ENCODE measurements around the gene KCTD20. TPM values are rescaled to one million over a fixed set of nuclear protein-coding genes. Genes with fewer than 3 reads are reported as not detected.
"Not testable (repeated sequence)": the region's sequence is repeated elsewhere in the genome, so short reads cannot be mapped to it uniquely, and the experiment has no call there.

The KCTD20 gene
- total RNA-seq: 52.3 and 56.5 TPM in 2 replicates

DNA sequence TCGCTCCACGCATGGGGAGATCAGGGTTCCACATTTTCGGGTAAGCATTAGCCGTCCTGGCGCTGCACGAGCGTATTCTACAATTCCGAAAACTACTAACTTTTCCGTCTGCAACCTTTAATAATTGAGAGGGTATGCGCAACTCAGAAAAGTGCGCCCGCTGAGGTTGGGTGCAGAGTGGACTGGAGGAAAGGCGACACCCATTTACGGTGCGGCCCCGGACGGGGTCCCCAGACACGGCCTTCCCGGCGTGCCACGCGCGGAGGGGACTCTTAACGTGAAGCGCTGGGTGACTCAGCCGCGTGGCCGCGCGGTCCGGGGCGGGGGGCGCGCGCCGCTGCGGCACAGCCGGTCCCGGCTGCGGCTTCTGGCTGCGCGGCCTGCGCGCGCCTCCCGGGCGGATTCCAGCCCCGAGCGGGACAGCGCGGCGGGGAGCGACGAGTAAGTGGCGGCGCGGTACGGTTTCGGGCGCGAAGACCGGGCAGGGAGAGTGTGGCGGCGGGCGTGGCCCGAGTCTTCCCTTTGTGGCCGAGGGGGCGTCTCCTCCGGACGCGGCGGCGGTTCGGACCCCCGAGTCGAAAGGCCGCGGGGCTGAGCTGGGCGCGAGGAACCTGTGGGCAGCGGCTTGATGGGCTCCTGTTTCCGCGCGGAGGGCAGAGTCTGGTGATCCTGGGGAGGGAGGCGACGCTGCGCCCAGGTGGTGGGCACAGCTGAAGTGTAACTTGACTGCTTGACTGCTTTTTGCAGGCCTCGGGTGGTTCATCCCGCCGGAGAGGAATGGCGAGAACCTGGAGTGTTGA lies at the start of gene KCTD20, which contains the start of gene PXT1:
TSS of gene KCTD20 (plus strand) at position 330 of the 800 bp plus-strand sequence. CDS start 27,098 bp downstream, outside the sequence.
TSS of gene PXT1 (minus strand) at position 184 of the 800 bp plus-strand sequence. CDS start 16,772 bp downstream, outside the sequence.
- intact Hi-C loops (cut with micrococcal nuclease): loop anchor here (2.0 to 5.0 kb wide), 5 partner anchors 102 to 416 kb away; partner anchors contain the start of genes MAPK14 and SRSF3

DNA sequence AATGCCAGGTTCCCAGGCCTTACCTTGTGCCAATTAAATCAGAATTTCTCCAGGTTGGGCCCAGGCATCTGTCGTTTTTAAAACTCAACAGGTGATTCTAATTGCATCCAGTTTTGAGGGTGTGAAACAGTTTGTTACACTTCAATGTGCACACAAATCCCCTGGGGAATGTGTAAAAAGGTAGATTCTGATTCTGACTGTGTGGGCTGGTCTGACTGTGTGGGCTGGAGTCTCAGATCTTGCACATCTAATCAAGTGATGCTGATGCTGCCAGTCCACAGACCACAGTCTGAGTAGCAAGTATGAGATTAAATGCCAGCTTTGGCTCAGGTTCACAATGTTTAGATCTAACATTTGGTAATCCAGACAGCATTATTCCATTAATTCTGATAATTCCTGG lies 42.8 kb upstream of the KCTD20 start:
- intact Hi-C loops (cut with micrococcal nuclease): no loop called here

DNA sequence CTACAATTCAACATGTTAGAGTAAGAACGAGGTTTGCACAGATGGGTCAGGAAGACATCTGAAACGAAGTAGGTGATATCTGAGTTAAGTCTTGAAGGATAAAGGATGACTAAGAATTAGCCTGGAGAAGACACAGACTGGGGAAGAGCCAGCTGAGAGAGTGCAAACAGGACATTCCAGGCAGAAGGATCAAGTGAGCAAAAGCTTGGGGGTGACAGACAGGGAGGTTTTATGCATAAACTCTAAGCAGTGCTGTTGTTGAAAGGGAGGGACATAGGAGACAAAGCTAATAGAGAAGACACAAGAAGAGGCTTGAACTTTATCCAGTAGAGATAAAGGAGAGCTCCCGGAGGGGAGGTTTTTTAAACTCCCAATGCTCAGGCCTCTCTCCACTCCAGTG lies 40.3 kb upstream of the KCTD20 start:
- intact Hi-C loops (cut with micrococcal nuclease): no loop called here

DNA sequence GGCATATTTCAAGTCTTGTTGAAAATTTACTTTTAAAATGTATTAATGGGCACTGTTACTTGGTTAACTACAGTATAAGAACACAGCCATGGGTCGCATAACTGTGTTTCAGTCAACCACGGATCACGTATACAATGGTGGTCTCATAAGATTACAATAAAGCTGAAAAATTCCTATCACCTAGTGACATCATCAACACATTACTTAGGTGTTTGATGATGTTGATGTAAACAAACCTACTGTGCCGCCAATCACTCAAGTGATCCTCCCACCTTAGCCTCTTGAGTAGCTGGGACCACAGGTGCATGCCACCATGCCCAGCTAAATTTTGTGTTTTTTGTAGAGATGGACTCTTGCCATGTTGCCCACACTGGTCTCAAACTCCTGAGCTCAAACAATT lies 38.6 kb upstream of the KCTD20 start:
- intact Hi-C loops (cut with micrococcal nuclease): no loop called here

DNA sequence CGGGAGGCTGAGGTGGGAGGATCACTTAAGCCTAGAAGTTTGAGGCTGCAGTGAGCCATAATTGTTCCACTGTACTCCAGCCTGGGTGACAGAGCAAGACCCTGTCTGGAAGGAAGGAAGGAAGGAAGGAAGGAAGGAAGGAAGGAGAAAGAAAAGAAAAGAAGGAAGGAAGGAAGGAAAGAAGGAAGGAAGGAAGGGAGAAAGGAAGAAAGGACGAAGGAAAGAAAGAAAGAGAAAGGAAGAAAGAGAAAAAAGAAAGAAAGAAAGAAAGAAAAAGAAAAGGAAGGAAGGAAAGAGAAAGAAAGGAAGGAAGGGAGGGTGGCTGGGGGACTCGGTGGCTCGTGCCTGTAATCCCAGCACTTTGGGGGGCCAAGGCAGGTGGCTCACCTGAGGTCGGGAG lies 33.1 kb upstream of the KCTD20 start:
- intact Hi-C loops (cut with micrococcal nuclease): not testable (repeated sequence)

DNA sequence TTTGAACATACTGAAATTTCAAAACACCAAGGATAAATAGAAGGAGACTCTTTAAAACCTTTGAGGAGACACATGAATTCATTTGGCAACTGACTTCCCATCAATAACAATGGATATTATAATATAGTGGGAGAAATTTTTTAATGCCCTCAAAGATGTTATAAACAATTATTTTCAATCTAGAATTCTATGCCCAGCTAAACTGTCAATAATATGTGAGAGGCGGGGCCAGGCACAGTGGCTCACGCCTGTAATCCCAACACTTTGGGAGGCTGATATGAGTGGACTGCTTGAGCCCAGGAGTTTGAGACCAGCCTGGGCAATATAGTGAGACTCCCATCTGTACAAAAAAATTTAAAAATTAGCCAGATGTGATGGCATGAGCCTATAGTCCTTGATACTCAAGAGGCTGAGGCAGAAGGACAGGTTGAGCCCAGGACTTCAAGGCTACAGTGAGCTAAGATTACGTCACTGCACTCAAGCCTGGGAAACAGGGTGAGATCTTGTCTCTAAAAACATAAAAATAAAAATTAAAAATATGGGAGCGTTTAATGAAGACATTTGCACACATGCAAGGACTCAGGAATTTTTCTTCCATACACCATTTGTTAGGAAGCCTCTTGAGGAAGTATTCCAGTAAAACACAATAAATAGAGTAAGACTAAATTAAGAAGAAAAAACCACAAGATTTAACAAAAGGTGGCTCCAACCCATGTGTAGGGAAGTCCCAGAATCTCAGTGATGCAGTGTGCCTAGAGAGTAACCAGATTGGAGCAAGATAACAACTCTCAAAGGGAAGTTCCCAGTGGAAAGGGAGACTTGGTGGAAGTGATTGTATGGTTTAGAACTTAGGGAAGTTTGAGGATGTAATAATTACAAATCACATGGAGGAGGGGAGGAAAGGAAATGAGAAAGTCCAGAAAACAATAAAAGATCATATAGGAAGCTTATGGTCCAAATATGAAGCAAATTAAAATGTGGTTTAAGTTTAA lies 29.0 kb upstream of the KCTD20 start:
- intact Hi-C loops (cut with micrococcal nuclease): no loop called here

DNA sequence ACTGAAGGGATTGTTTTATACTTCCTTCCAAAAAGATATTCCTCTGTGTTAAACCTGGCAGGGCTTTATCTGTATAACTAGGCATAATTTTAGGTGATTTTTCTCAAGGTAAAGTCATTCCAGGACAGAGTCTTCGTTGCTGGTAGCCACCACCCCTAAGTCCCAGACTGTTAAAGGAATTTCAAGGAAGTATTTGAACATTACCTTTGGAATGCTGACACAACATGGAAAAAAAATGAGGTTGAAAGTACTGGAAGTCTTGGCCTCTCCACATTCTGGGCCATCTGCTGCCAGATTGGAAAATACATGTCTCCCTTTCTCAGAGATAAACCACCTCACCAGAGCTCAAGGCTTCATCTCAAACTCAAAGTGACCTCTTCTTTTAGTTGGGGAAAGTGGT lies 28.3 kb upstream of the KCTD20 start:
- intact Hi-C loops (cut with micrococcal nuclease): no loop called here

DNA sequence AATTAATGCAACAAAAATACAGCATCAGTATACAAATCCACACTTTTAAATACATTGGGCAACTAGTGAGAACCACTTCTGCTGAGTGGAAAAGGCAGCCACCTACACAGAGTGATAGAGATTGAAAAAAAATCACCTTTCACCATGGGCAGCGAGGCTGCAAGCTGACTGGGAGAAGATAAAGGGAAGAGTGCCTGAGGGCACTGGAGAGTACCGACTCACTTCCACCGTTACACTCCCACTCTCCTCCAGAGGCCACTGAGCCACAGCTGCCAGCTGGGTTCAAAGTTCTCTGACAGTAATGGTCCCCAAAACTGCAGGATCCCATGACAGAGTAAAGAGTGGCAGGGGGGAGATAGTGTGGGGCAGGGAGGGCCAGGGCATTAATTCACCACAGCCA lies 24.2 kb upstream of the KCTD20 start:
- intact Hi-C loops (cut with micrococcal nuclease): no loop called here

DNA sequence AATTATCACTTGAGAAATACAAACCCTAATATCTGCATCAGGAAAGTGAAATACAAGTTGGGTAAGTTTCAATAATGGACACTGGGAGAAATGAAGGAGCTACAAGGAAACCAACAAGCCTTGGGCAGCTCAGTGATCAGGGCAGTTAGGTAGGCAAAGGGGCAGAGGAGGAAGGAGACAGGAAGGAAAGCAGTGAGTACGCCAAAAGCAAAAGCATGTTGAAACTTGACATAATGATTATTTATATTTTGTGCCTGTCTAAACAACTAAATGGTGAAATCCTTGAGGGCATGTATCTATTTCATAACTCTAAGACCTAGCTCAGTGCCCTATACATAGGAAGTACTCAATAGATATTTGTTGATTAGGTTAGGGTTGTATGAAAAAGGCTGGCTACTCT lies 23.5 kb upstream of the KCTD20 start:
- intact Hi-C loops (cut with micrococcal nuclease): no loop called here

DNA sequence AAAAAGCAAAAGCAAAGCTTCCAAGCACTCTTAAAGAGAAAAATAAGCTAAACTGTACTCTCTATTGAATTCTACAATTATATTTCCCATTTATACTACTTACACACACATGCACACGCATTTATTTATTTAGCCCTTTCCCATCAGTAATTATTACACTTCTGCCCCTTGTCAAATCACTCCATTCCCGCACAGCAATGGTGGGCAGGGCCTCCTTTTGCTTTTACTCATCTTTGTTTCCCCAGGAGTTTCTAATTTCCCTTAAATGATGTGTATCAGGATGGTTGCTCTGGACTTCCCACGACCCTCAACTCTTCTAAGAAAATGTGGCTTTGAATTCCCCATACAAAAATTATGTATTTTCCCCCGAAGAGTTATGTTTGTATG lies 20.1 kb upstream of the KCTD20 start:
- intact Hi-C loops (cut with micrococcal nuclease): loop anchor here (1.0 to 5.0 kb wide), 4 partner anchors 19 to 335 kb away; partner anchors contain the start of gene SRSF3

DNA sequence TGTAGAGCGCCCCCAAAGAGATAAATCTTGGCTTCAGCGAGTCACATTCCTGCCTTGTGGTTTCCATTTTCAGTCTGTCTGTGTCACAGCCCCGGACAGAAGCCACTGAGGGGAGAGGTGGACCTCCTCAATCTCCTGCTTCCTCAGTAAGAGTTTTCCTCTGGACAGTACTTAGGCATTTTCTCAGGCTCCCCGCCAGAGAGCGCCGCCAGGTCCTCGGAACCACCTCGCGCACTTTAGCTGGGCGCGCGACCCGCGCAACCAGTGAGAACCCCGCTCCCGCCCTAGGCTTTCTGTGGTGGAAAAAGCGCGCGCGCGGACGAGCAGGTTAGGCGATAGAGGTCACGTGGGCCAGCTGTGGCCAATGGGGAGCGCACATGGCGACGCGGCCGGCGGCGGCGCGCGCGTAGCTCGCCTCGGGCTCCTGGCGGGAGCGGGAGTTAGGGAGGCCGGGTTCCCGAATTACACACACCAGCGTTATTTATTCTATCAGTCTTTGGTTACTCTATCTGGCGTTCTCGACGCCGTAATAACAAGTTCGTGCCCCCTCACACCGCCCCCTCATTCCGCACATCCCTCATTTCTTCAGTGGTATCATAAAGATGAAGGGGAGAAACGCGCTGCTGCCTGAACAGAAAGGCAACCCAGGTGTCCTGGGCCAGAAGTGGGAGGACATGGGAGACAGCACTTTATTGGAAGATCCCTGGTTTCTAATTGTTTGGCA lies 19.5 kb upstream of the KCTD20 start:
- intact Hi-C loops (cut with micrococcal nuclease): loop anchor here (1.0 to 5.0 kb wide), 4 partner anchors 18 to 334 kb away; partner anchors contain the start of gene SRSF3

DNA sequence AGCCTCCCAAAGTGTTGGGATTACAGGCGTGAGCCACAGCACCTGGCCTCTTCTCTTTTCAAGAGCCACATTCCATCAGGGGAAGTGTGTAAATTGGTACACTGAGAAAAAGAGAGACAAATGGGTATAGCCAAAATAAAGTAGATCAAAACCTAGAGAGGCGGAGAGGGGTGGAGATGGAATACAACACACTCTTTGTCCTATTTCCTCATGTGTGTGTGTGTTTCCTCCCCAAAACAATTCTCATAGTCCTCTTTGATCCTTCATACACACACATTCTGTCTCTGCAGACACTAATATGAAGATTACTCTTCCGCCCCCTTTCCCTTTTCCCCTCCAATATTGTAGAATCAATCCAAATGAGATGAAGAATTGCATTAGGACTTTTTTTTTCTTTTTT lies 16.2 kb upstream of the KCTD20 start:
- intact Hi-C loops (cut with micrococcal nuclease): no loop called here

DNA sequence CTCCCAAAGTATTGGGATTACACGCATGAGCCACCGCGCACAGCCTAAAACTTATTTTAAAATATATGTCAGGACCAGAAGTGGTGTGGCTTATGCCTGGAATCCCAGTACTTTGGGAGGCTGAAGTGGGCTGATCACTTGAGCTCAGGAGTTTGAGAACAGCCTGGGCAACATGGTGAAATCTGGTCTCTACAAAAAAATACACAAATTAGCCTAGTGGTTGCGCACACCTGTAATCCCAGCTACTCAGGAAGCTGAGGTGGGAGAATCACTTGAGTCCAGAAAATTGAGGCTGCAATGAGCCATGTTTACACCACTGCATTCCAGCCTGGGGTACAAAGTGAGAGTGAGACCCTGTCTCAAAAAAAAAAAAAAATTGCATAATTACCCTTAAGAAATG lies 13.9 kb upstream of the KCTD20 start:
- intact Hi-C loops (cut with micrococcal nuclease): no loop called here

DNA sequence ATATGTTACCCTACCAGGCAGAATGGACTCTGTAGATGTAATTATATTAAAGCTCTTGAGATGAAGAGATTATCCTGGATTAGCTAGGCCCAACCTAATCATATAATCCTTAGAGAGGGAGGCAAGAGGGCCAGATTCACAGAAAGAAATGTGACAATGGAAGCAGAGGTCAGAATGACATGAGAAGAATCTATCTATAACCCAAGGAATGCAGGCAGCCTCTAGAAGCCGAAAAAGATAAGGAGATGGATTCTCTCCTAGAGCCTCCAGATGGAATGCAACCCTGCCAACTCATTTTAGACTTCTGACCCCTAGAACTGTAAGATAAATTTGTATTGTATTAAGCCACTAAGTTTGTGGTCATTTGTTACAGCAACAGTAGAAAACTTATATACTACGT lies 12.4 kb upstream of the KCTD20 start:
- intact Hi-C loops (cut with micrococcal nuclease): no loop called here

DNA sequence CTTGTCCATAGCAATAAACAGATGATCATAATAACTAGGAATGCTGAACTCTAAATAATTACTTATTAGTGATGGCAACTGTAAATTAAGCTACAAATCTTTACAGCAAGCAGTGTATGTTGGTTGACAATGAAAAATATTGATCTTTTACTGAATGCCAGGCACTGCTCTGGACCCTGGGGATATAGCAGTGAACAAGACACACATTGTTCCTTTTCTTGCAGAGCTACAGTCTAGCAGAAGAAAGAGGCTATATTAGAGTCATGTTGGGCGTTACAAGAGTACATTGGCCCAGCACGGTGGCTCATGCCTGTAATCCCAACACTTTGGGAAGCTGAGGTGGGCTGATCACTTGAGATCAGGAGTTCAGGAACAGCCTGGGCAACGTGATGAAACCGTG lies 11.6 kb upstream of the KCTD20 start:
- intact Hi-C loops (cut with micrococcal nuclease): no loop called here

DNA sequence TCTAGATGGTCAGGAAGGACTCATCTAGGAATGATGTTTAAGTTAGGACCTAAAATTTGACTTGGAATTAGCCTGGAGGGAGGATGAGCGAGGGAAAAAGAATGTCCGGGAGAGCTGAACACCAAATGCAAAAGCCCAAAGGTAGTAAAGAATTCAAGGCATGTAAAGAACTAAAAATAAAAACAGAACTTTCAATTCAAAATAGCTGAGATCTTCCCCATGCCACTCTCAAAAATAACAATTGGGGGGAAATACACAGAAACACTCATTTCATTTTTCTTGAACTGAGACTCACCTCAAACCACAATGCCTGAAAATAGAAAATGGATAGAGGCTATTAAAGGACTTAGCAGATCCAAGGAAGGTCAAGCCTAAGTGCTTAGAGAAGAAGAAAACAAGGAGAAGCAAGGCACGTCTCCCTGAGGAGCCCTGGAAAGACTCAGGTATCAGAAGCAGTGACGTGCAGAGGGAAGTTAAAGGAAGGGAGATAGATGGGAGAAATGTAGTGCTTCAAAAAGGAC lies 10.6 kb upstream of the KCTD20 start:
- intact Hi-C loops (cut with micrococcal nuclease): no loop called here

DNA sequence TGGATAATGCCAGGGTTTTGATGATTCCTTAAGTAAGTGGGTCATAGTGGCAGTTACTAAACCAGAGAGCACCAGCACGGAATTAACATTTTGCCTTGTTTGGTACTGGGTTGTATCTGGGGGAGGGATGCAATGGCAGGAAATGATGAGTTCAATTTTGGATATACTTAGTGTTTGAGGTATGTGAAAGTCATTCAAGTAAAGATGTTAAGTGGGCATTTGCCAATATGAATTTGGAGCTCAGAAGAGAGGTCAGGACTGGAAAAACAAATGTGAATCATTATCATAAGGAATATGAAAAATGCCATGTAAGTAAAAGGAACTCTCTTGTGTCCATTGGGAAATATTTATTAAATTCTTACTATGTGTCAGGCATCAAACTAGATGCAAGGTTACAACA lies 6.3 kb upstream of the KCTD20 start:
- intact Hi-C loops (cut with micrococcal nuclease): no loop called here

DNA sequence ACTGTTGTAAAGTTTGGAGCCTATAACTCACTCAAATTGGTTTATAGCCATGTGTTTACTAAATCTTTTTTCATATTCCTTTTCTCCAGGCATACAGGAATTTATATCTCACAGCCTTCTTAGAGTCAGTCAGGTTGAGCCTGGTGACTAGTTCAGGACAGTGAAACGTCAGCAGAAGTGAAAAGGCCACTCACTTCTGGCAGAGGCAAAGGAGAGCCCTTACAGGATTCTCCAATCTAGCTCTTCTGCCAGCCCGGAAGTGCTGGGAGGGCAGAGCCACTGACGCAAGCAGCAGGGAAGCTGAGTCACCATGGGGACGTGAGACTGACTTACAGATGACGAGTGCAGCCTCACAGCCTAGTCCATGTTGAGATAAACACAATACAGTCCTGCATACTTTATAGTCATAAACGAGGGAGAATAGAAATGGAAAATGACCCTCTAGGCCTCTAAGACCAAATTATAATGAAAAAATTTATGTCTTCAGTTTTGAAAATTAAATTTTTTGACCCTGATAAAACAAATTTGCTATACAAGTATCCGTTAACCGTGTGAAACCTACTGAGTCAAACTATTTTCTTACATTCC lies 1.4 kb upstream of the KCTD20 start:
- intact Hi-C loops (cut with micrococcal nuclease): loop anchor here (1.0 to 5.0 kb wide), 5 partner anchors 18 to 414 kb away; partner anchors contain the start of genes ETV7 and MAPK14

DNA sequence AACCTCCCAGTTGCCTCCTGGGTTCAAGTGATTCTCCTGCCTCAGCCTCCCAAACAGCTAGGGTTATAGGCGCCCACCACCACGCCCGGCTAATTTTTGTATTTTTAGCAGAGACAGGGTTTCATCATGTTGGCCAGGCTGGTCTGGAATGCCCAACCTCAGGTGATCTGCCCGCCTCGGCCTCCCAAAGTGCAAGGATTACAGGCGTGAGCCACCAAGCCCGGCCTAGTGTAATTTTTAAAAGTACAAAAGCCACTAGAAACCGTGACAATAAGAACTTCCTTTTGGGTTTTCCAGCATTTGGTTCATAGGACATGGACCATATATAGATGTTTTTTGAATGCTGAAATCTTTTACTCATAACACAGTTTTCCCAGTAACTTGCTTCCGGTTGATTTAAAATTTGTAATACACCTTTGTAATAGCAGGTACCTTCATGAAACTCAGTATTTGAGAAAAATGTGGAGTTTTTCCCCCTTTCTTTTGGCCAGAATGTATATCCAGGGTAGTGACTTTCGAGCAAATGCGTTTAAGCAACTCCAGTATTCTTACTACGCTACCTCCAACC lies 613 bp upstream of the KCTD20 start:
- intact Hi-C loops (cut with micrococcal nuclease): loop anchor here (2.0 to 5.0 kb wide), 5 partner anchors 103 to 415 kb away; partner anchors contain the start of genes MAPK14 and SRSF3

All from T-helper 2 cell treated with Interferon-gamma antibody and Interleukin-4, amounts not matched to agents 100 ng/mL and 5 ng/mL, for 36 hours (primary cell).